Gastrocnemius medialis (tissue), 4 donors: ENCODE measurements around the gene MED12L. TPM values are rescaled to one million over a fixed set of nuclear protein-coding genes. Genes with fewer than 3 reads are reported as not detected.
A peak's percentile ranks its signal among the peaks of the same experiment; 100 is the strongest.

ENCODE experiments used
- ATAC-seq, 2 donors: fragments of 150-250 bp; one replicate each; pipeline ENCODE4 v1.9.1; 2016
- DNase-seq, 2 donors: peaks; one replicate each; pipeline ENCODE4 v3.0.0-alpha.2; 2019
- H3K27ac ChIP-seq, 4 donors: fragments of 200-600 bp; sonication (generic); 1 replicate in 1 of 4; 2 replicates in 3 of 4; pipeline ENCODE4 v1.5.1; 2016 to 2018; ENCODE audit warnings: mild to moderate bottlenecking in 2 of 4, moderate library complexity in 1 of 4
- H3K27me3 ChIP-seq, 3 donors: fragments of 200-600 bp; sonication (generic) in 2 of 3; 1 replicate in 1 of 3; 2 replicates in 2 of 3; pipeline versions ENCODE4 v1.5.1 to v1.6.0; 2016 to 2019; ENCODE audit warnings: mild to moderate bottlenecking in 1 of 3, moderate library complexity in 1 of 3
- H3K36me3 ChIP-seq, 2 donors: fragments of 200-600 bp; sonication (generic) in 1 of 2; one replicate each; pipeline ENCODE4 v1.5.1; 2017 to 2018
- H3K4me1 ChIP-seq, 2 donors: fragments of 200-600 bp; sonication (generic) in 1 of 2; one replicate each; pipeline ENCODE4 v1.5.1; 2016 to 2017; ENCODE audit warnings: mild to moderate bottlenecking in 2 of 2
- H3K4me3 ChIP-seq, 4 donors: fragments of 200-600 bp; sonication (generic) in 3 of 4; 1 replicate in 1 of 4; 2 replicates in 3 of 4; pipeline ENCODE4 v1.5.1; 2016 to 2019; ENCODE audit warnings: mild to moderate bottlenecking in 2 of 4
- H3K9me3 ChIP-seq, 3 donors: fragments of 200-600 bp; sonication (generic) in 2 of 3; 1 replicate in 1 of 3; 2 replicates in 2 of 3; pipeline ENCODE4 v1.5.1; 2016 to 2019
- POLR2A ChIP-seq, 2 donors: fragments of 450-650 bp; IDR thresholded peaks; one replicate each; pipeline ENCODE4 v1.6.1; 2017; ENCODE audit warnings: antibody characterized with exemption in 2 of 2, mild to moderate bottlenecking in 2 of 2, moderate library complexity in 2 of 2
- in situ Hi-C, 4 donors: fragments of 200-750 bp; cut with MboI; loops; one replicate each; pipeline versions ENCODE4 v1.15.0 to v1.8.0; 2017; ENCODE audit warnings: low sequenced_read_pairs in 4 of 4
- intact Hi-C: fragments of 100-400 bp; cut with DNase I; formaldehyde crosslinking; loops from one replicate; pipeline ENCODE4 v1.15.1; 2023; ENCODE audit warnings: low total_unique reads
- total RNA-seq, 4 donors: library from RNA; depleted of rRNA; stranded (reverse); fragments of >200 nt; gene quantifications; one replicate each; pipeline versions ENCODE4 v1.1.0 to v1.2.3, GENCODE V29; 2016
- TF ChIP-seq, protein P1 (sequence below), 5 experiments: fragments of 450-650 bp in 3 of 5; fragments of 200-600 bp in 2 of 5; sonication (generic) in 2 of 5; IDR thresholded peaks in 4 of 5; conservative IDR thresholded peaks in 1 of 5; 1 replicate in 4 of 5; 2 replicates in 1 of 5; pipeline ENCODE4 v1.5.1; 2016 to 2019; ENCODE audit warnings: antibody characterized with exemption in 5 of 5, mild to moderate bottlenecking in 3 of 5, moderate library complexity in 3 of 5

The MED12L gene
- total RNA-seq, 4 donors from 2014 or later: 0.05 to 1.2 (median 0.10) TPM

DNA sequence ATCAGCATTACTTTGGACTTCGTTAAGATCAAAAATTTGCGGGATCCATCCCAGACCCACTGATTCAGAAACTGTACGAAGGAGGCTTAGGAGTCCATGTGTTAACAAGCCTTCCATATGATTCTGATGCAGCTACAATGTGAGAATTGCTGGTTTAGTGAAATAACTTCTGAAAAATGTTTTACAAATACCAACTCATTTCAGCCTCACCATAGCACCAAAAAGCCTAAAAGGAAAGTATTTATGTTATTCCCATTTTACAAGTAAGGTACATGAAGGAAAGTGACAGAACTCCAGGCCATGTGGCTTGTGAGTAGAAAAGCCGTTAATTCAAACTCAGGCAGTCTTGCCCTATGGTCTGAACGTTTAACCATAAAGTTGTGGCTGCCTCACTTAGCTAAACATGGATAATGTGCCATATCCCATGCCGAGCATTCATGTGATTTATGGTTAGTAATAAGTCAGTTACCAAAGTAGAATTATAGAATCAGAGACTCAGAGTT is 376.9 kb downstream of the MED12L start:
- ATAC-seq (no peak), DNase-seq (no peak)
- in situ Hi-C loops: loop anchor here in 2 of 4 donors (25.0 kb wide), 1 partner anchor 200 kb away; no protein-coding TSS in a partner anchor
- Histone ChIP-seq H3K9me3 (no peaks in the 10 kb centered on the region), H3K36me3 (no peaks in the 10 kb centered on the region), H3K4me3 (no peak overlapping the region), H3K4me1 (no peaks in the 10 kb centered on the region), H3K27ac (no peak overlapping the region), H3K27me3 (peaks cover 0 to 15% (median 5%) of the 10 kb centered on the region in 3 donors)
- no peak for TF ChIP-seq POLR2A (IDR thresholded peaks at IDR 0.05)
- TF ChIP-seq, protein P1, sequence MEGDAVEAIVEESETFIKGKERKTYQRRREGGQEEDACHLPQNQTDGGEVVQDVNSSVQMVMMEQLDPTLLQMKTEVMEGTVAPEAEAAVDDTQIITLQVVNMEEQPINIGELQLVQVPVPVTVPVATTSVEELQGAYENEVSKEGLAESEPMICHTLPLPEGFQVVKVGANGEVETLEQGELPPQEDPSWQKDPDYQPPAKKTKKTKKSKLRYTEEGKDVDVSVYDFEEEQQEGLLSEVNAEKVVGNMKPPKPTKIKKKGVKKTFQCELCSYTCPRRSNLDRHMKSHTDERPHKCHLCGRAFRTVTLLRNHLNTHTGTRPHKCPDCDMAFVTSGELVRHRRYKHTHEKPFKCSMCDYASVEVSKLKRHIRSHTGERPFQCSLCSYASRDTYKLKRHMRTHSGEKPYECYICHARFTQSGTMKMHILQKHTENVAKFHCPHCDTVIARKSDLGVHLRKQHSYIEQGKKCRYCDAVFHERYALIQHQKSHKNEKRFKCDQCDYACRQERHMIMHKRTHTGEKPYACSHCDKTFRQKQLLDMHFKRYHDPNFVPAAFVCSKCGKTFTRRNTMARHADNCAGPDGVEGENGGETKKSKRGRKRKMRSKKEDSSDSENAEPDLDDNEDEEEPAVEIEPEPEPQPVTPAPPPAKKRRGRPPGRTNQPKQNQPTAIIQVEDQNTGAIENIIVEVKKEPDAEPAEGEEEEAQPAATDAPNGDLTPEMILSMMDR (IDR thresholded peaks at IDR 0.05 in 4 of 5, conservative IDR thresholded peaks at IDR 0.05 in 1 of 5): no peak
- intact Hi-C loops: no loop called here

DNA sequence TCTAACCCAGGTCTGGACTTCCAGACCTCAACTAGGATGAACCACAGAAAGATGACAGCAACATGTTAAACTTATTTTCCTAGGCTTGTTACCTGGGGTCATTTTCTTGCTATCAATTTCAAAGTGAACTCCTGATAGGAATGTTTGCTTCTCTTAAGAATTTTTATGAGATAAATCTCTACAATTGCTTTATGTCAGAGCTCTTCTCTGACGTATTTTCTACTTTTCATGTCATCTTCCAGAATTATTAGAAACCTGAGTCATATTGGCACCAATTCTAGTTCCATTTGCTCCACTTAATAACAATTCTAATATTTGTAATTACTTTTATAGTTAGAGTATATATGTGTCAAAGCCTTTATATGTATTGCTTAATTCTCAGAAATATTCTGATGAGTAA is 377.5 kb downstream of the MED12L start:
- in situ Hi-C loops (loop anchor here in 2 of 4 donors (25.0 kb wide), 1 partner anchor 199 kb away; no protein-coding TSS in a partner anchor), intact Hi-C loops (no loop called here)
- ATAC-seq: no peak
- DNase-seq: no peak
- Histone ChIP-seq H3K4me3 (no peak overlapping the region), H3K9me3 (no peaks in the 10 kb centered on the region), H3K27ac (no peak overlapping the region), H3K27me3 (peaks cover 0 to 15% (median 5%) of the 10 kb centered on the region in 3 donors), H3K36me3 (no peaks in the 10 kb centered on the region), H3K4me1 (no peaks in the 10 kb centered on the region)
- TF ChIP-seq, protein P1 (IDR thresholded peaks at IDR 0.05 in 4 of 5, conservative IDR thresholded peaks at IDR 0.05 in 1 of 5): no peak
- TF ChIP-seq POLR2A (IDR thresholded peaks at IDR 0.05): no peak

GRCh38 chr3:151467069-151467468 is 381.6 kb downstream of the MED12L start:
- Histone ChIP-seq H3K9me3 (no peaks in the 10 kb centered on the region), H3K4me3 (no peak overlapping the region), H3K27me3 (peaks cover 0 to under 1% (median 0%) of the 10 kb centered on the region in 3 donors), H3K27ac (no peak overlapping the region), H3K36me3 (no peaks in the 10 kb centered on the region), H3K4me1 (no peaks in the 10 kb centered on the region)
- ATAC-seq (no peak), DNase-seq (no peak)
- TF ChIP-seq, protein P1 (IDR thresholded peaks at IDR 0.05 in 4 of 5, conservative IDR thresholded peaks at IDR 0.05 in 1 of 5): no peak
- no peak for TF ChIP-seq POLR2A (IDR thresholded peaks at IDR 0.05)
- intact Hi-C loops: no loop called here
- in situ Hi-C loops: loop anchor here in 2 of 4 donors (25.0 kb wide), 1 partner anchor 195 kb away; no protein-coding TSS in a partner anchor

- no peak for DNase-seq
- intact Hi-C loops: loop anchor here (2.0 kb wide), 1 partner anchor 192 kb away; no protein-coding TSS in a partner anchor
- peak; percentile 50 to 72 for ATAC-seq
- H3K27me3 ChIP-seq: no peaks in the 10 kb centered on the region
- in situ Hi-C loops: loop anchor here in 2 of 4 donors (25.0 kb wide), 1 partner anchor 194 kb away; no protein-coding TSS in a partner anchor
- no peaks in the 10 kb centered on the region for H3K36me3 ChIP-seq
- H3K9me3 ChIP-seq: no peaks in the 10 kb centered on the region
- no peak overlapping the region for H3K4me3 ChIP-seq
- no peaks in the 10 kb centered on the region for H3K4me1 ChIP-seq
- no peak for TF ChIP-seq POLR2A (IDR thresholded peaks at IDR 0.05)
- TF ChIP-seq, protein P1 (IDR thresholded peaks at IDR 0.05 in 4 of 5, conservative IDR thresholded peaks at IDR 0.05 in 1 of 5): peak; percentile 48 to 83 (median 67)
- no peak overlapping the region for H3K27ac ChIP-seq
These were observed 382.9 kb downstream of the MED12L start for GRCh38 chr3:151468284-151468917.
